ENCODE results near the gene COPRS.
A peak's percentile ranks its signal among the peaks of the same experiment; 100 is the strongest.
"Not testable (repeated sequence)": the region's sequence is repeated elsewhere in the genome, so short reads cannot be mapped to it uniquely, and the experiment has no call there.

The COPRS gene

GRCh38 chr17:31824766-31825360, 34.2 kb downstream of the COPRS start:
- no peak overlapping the region for H3K4me3 ChIP-seq (replicated peaks in 1 of 2; ENCODE audit: low read depth in 2 of 2, low read length in 2 of 2)
- TF ChIP-seq, protein P1, sequence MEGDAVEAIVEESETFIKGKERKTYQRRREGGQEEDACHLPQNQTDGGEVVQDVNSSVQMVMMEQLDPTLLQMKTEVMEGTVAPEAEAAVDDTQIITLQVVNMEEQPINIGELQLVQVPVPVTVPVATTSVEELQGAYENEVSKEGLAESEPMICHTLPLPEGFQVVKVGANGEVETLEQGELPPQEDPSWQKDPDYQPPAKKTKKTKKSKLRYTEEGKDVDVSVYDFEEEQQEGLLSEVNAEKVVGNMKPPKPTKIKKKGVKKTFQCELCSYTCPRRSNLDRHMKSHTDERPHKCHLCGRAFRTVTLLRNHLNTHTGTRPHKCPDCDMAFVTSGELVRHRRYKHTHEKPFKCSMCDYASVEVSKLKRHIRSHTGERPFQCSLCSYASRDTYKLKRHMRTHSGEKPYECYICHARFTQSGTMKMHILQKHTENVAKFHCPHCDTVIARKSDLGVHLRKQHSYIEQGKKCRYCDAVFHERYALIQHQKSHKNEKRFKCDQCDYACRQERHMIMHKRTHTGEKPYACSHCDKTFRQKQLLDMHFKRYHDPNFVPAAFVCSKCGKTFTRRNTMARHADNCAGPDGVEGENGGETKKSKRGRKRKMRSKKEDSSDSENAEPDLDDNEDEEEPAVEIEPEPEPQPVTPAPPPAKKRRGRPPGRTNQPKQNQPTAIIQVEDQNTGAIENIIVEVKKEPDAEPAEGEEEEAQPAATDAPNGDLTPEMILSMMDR (IDR thresholded peaks at IDR 0.05; ENCODE audit: low read depth, low read length), result no peak
- DNase-seq (ENCODE audit: low read depth in 2 of 2), result peak in 1 of 2 donors; percentile 2

- no peak for DNase-seq (ENCODE audit: low read depth in 2 of 2)
- no peak overlapping the region for H3K4me3 ChIP-seq (replicated peaks in 1 of 2; ENCODE audit: low read depth in 2 of 2, low read length in 2 of 2)
- TF ChIP-seq, protein P1 (IDR thresholded peaks at IDR 0.05; ENCODE audit: low read depth, low read length), result no peak
Measured at GRCh38 chr17:31823014-31823413, 36.0 kb downstream of the COPRS start.

- peak in 1 of 2 donors; percentile 54 for DNase-seq (ENCODE audit: low read depth in 2 of 2)
- no peak overlapping the region for H3K4me3 ChIP-seq (replicated peaks in 1 of 2; ENCODE audit: low read depth in 2 of 2, low read length in 2 of 2)
- TF ChIP-seq, protein P1 (IDR thresholded peaks at IDR 0.05; ENCODE audit: low read depth, low read length), result no peak
Measured at GRCh38 chr17:31820691-31821435, 38.2 kb downstream of the COPRS start.

- no peak overlapping the region for H3K4me3 ChIP-seq (replicated peaks in 1 of 2; ENCODE audit: low read depth in 2 of 2, low read length in 2 of 2)
- DNase-seq (ENCODE audit: low read depth in 2 of 2), result no peak
Measured at GRCh38 chr17:31819578-31819977, 39.5 kb downstream of the COPRS start.

GRCh38 chr17:31818863-31819262, 40.2 kb downstream of the COPRS start:
- DNase-seq (ENCODE audit: low read depth in 2 of 2); H3K4me3 ChIP-seq (replicated peaks in 1 of 2; ENCODE audit: low read depth in 2 of 2, low read length in 2 of 2): not testable (repeated sequence)

More at GRCh38 chr17:31819578-31819977, 39.5 kb downstream of the COPRS start:
- TF ChIP-seq, protein P1 (IDR thresholded peaks at IDR 0.05; ENCODE audit: low read depth, low read length), result no peak

GRCh38 chr17:31815212-31815730, 43.8 kb downstream of the COPRS start:
- TF ChIP-seq, protein P1 (IDR thresholded peaks at IDR 0.05; ENCODE audit: low read depth, low read length), result no peak
- H3K4me3 ChIP-seq (replicated peaks in 1 of 2; ENCODE audit: low read depth in 2 of 2, low read length in 2 of 2), result no peak overlapping the region
- DNase-seq (ENCODE audit: low read depth in 2 of 2), result no peak

- peak in 1 of 2 donors; percentile 60 for DNase-seq (ENCODE audit: low read depth in 2 of 2)
- TF ChIP-seq, protein P1 (IDR thresholded peaks at IDR 0.05; ENCODE audit: low read depth, low read length), result no peak
- no peak overlapping the region for H3K4me3 ChIP-seq (replicated peaks in 1 of 2; ENCODE audit: low read depth in 2 of 2, low read length in 2 of 2)
Measured at GRCh38 chr17:31811101-31811500, 47.9 kb downstream of the COPRS start.

GRCh38 chr17:31809876-31810275, 49.2 kb downstream of the COPRS start:
- not testable (repeated sequence) for H3K4me3 ChIP-seq (replicated peaks in 1 of 2; ENCODE audit: low read depth in 2 of 2, low read length in 2 of 2); DNase-seq (ENCODE audit: low read depth in 2 of 2)
